Measurements from ENCODE around the gene MLX. TPM values are rescaled to one million over a fixed set of nuclear protein-coding genes. Genes with fewer than 3 reads are reported as not detected.

The MLX gene
- total RNA-seq, 3 donors from 2014 or later (not counting 1 experiment from before 2014, with no cell fraction given), result 38.9 to 58.2 (median 42.6) TPM

GRCh38 chr17:42535155-42536047 lies 31.5 kb upstream of the MLX start:
- Mint-ChIP-seq H3K4me1 (peaks cover 31 to 52% of the 10 kb centered on the region in 2 donors), H3K9me3 (no peaks in the 10 kb centered on the region), H3K4me3 (peak overlapping the region; percentile 88), H3K36me3 (no peaks in the 10 kb centered on the region), H3K27ac (peak overlapping the region; percentile 75 to 83), H3K27me3 (ENCODE audit: low read depth in 2 of 2) (no peaks in the 10 kb centered on the region)
- DNase-seq (no peak), ATAC-seq (peak in 1 of 3 donors; percentile 11)
- WGBS (ENCODE audit: insufficient coverage), result 49% methylated on average over 26 of the region's 26 CpGs
- Histone ChIP-seq H3K27ac (ENCODE audit: low read length) (peak overlapping the region; percentile 77), H3K9me3 (ENCODE audit: control insufficient read depth, insufficient read depth, low read length) (no peaks in the 10 kb centered on the region), H3K27me3 (ENCODE audit: control insufficient read depth, insufficient read depth, low read length) (no peaks in the 10 kb centered on the region), H3K4me3 (ENCODE audit: low read length) (peak overlapping the region; percentile 50), H3K36me3 (ENCODE audit: control insufficient read depth, insufficient read depth, low read length) (peaks cover 5% of the 10 kb centered on the region), H3K4me1 (ENCODE audit: control insufficient read depth, insufficient read depth, low read length) (peaks cover 40% of the 10 kb centered on the region)
- intact Hi-C loops (cut with micrococcal nuclease), result loop anchor here (2.0 kb wide), 1 partner anchor 19 kb away; no protein-coding TSS in a partner anchor
- TF ChIP-seq, protein P1, sequence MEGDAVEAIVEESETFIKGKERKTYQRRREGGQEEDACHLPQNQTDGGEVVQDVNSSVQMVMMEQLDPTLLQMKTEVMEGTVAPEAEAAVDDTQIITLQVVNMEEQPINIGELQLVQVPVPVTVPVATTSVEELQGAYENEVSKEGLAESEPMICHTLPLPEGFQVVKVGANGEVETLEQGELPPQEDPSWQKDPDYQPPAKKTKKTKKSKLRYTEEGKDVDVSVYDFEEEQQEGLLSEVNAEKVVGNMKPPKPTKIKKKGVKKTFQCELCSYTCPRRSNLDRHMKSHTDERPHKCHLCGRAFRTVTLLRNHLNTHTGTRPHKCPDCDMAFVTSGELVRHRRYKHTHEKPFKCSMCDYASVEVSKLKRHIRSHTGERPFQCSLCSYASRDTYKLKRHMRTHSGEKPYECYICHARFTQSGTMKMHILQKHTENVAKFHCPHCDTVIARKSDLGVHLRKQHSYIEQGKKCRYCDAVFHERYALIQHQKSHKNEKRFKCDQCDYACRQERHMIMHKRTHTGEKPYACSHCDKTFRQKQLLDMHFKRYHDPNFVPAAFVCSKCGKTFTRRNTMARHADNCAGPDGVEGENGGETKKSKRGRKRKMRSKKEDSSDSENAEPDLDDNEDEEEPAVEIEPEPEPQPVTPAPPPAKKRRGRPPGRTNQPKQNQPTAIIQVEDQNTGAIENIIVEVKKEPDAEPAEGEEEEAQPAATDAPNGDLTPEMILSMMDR (IDR thresholded peaks at IDR 0.05), result no peak

DNA sequence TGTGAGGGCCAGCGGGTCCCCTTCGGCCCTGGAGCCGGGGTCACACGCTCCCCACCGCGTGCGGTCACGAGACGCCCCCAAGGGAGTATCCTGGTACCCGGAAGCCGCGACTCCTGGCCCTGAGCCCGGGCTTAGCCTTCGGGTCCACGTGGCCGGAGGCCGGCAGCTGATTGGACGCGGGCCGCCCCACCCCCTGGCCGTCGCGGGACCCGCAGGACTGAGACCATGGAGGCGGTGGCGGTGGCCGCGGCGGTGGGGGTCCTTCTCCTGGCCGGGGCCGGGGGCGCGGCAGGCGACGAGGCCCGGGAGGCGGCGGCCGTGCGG lies 30.9 kb upstream of the MLX start, which contains the start of gene NAGLU:
NAGLU (plus strand) TSS at position 194 of the 324 bp plus-strand sequence; CDS start at position 226, 32 bp downstream.
- Histone ChIP-seq H3K36me3 (ENCODE audit: control insufficient read depth, insufficient read depth, low read length) (peaks cover 9% of the 10 kb centered on the region), H3K27ac (ENCODE audit: low read length) (peak within 1 kb of the TSS; percentile 77), H3K9me3 (ENCODE audit: control insufficient read depth, insufficient read depth, low read length) (no peaks in the 10 kb centered on the region), H3K4me3 (ENCODE audit: low read length) (peak within 1 kb of the TSS; percentile 54), H3K4me1 (ENCODE audit: control insufficient read depth, insufficient read depth, low read length) (peaks cover 37% of the 10 kb centered on the region), H3K27me3 (ENCODE audit: control insufficient read depth, insufficient read depth, low read length) (no peaks in the 10 kb centered on the region)
- TF ChIP-seq, protein P1 (IDR thresholded peaks at IDR 0.05), result no peak
- H3K27me3 Mint-ChIP-seq (ENCODE audit: low read depth in 2 of 2), result no peaks in the 10 kb centered on the region
- H3K4me1 Mint-ChIP-seq, result peaks cover 27 to 50% of the 10 kb centered on the region in 2 donors
- DNase-seq, result peak; percentile 84 to 85
- no peaks in the 10 kb centered on the region for H3K36me3 Mint-ChIP-seq
- intact Hi-C loops (cut with micrococcal nuclease), result loop anchor here (2.0 kb wide), 1 partner anchor 19 kb away; no protein-coding TSS in a partner anchor
- H3K4me3 Mint-ChIP-seq, result peak within 1 kb of the TSS; percentile 88
- ATAC-seq, result peak; percentile 88 to 92 (median 88)
- no peaks in the 10 kb centered on the region for H3K9me3 Mint-ChIP-seq
- H3K27ac Mint-ChIP-seq, result peak within 1 kb of the TSS; percentile 75 to 83
- under 1% methylated on average over 40 of the region's 40 CpGs for WGBS (ENCODE audit: insufficient coverage)

DNA sequence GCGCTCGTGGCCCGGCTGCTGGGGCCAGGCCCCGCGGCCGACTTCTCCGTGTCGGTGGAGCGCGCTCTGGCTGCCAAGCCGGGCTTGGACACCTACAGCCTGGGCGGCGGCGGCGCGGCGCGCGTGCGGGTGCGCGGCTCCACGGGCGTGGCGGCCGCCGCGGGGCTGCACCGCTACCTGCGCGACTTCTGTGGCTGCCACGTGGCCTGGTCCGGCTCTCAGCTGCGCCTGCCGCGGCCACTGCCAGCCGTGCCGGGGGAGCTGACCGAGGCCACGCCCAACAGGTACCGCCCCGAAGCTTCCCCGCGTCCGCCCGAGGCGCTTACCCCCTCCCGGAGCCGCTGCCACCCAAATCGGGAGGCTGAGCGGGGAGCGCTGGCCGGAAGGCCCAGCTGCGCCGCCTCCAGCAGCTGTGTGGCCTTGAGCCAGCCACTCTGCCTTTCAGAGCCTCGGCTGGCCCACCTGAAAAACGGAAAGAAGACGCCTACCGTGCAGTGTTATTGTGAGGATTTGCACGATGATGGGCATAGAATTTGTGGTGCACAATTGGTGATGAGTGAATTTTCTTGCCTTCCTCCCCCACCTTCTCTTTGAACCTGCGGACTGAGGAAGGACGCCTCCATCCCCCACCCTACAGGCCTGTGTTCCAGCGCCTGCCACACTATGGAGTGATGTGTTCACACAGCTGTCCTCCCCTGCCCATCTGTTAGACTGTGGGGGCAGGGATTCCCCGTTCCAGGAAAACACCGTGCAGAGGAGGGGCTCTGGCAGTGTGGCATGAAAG lies 30.3 kb upstream of the MLX start:
- Mint-ChIP-seq H3K4me1 (peaks cover 22 to 46% of the 10 kb centered on the region in 2 donors), H3K27me3 (ENCODE audit: low read depth in 2 of 2) (no peaks in the 10 kb centered on the region), H3K9me3 (no peaks in the 10 kb centered on the region), H3K36me3 (no peaks in the 10 kb centered on the region), H3K4me3 (peak overlapping the region; percentile 84), H3K27ac (peak overlapping the region in 1 of 2 donors; percentile 83)
- Histone ChIP-seq H3K9me3 (ENCODE audit: control insufficient read depth, insufficient read depth, low read length) (no peaks in the 10 kb centered on the region), H3K36me3 (ENCODE audit: control insufficient read depth, insufficient read depth, low read length) (peaks cover 13% of the 10 kb centered on the region), H3K27ac (ENCODE audit: low read length) (peak overlapping the region; percentile 16), H3K4me3 (ENCODE audit: low read length) (peak overlapping the region; percentile 54), H3K27me3 (ENCODE audit: control insufficient read depth, insufficient read depth, low read length) (no peaks in the 10 kb centered on the region), H3K4me1 (ENCODE audit: control insufficient read depth, insufficient read depth, low read length) (peaks cover 34% of the 10 kb centered on the region)
- peak; percentile 61 to 77 (median 62) for ATAC-seq
- intact Hi-C loops (cut with micrococcal nuclease), result loop anchor here (2.0 kb wide), 1 partner anchor 18 kb away; no protein-coding TSS in a partner anchor
- whole genome bisulfite sequencing (ENCODE audit: insufficient coverage), result under 1% methylated on average over 62 of the region's 65 CpGs
- TF ChIP-seq, protein P1 (IDR thresholded peaks at IDR 0.05), result no peak
- DNase-seq, result peak; percentile 60 to 75

Data from natural killer cell (primary cell).